SK-N-SH (cell line): ENCODE data around the gene CNEP1R1. TPM values are rescaled to one million over a fixed set of nuclear protein-coding genes. Genes with fewer than 3 reads are reported as not detected.

Experiments used
- CTCF ChIA-PET: fragments of 300-600, 350-600 bp; formaldehyde crosslinking; extraction: SDS; loops from one replicate; lab custom pipeline; 2021; lab: Yijun Ruan, JAX
- POLR2A ChIA-PET: fragments of 350-600 bp; sonication (Branson Sonifier 250); formaldehyde crosslinking; extraction: SDS; loops from one replicate; lab custom pipeline; 2020; ENCODE audit warnings: antibody characterized with exemption, inconsistent platforms; lab: Yijun Ruan, JAX
- DNase-seq: peaks from one replicate; pipeline ENCODE4 v3.0.0; 2012
- H2AFZ ChIP-seq: fragments of 200-600 bp; sonication (generic); 2 replicates; pipeline ENCODE4 v1.8.1; 2016; ENCODE audit warnings: antibody characterized with exemption, mild to moderate bottlenecking, low read depth
- H3F3A ChIP-seq: fragments of 200-600 bp; sonication (generic); replicated peaks from 2 replicates; pipeline ENCODE3; 2016; ENCODE audit warnings: antibody characterized with exemption, mild to moderate bottlenecking; ENCODE audit not compliant: insufficient read depth
- H3K27ac ChIP-seq, 2 experiments: fragments of 200-500 bp in 1 of 2; fragments of 200-600 bp in 1 of 2; sonication (Bioruptor generic) in 1 of 2; sonication (generic), shearing (Covaris generic) in 1 of 2; 2 replicates each; pipeline versions ENCODE4 v1.5.1 to v1.6.1; 2014 to 2016; ENCODE audit warnings: low read depth in 2 of 2, inconsistent platforms in 1 of 2, low read length in 1 of 2, mild to moderate bottlenecking in 1 of 2, mixed read lengths in 1 of 2
- H3K27me3 ChIP-seq: fragments of 200-600 bp; sonication (generic), shearing (Covaris generic); 2 replicates; pipeline ENCODE4 v1.6.1; 2016; ENCODE audit warnings: mixed run types; ENCODE audit not compliant: insufficient read depth
- H3K36me3 ChIP-seq, 2 experiments: fragments of 200-500 bp in 1 of 2; fragments of 200-600 bp in 1 of 2; sonication (Bioruptor generic) in 1 of 2; sonication (generic) in 1 of 2; replicated peaks in 1 of 2; 2 replicates each; pipeline versions ENCODE3 to v1.5.1; 2014 to 2016; ENCODE audit warnings: low read length in 1 of 2, mild to moderate bottlenecking in 1 of 2; ENCODE audit not compliant: insufficient read depth in 2 of 2, control insufficient read depth in 1 of 2
- H3K4me1 ChIP-seq, 2 experiments: fragments of 200-500 bp in 1 of 2; fragments of 200-600 bp in 1 of 2; sonication (Bioruptor generic) in 1 of 2; sonication (generic), shearing (Covaris generic) in 1 of 2; 2 replicates each; pipeline versions ENCODE4 v1.5.1 to v1.6.1; 2014 to 2016; ENCODE audit warnings: low read depth in 1 of 2, low read length in 1 of 2, mixed run types in 1 of 2; ENCODE audit not compliant: insufficient read depth in 2 of 2, control insufficient read depth in 1 of 2
- H3K4me2 ChIP-seq: fragments of 200-600 bp; sonication (generic), shearing (Covaris generic); 2 replicates; pipeline ENCODE4 v1.6.1; 2017; ENCODE audit warnings: mixed run types
- H3K4me3 ChIP-seq, 2 experiments: fragments of 200-500 bp in 1 of 2; fragments of 200-600 bp in 1 of 2; sonication (Bioruptor generic) in 1 of 2; sonication (generic), shearing (Covaris generic) in 1 of 2; 2 replicates each; pipeline versions ENCODE4 v1.5.1 to v1.8.1; 2014 to 2016; ENCODE audit warnings: low read depth in 2 of 2, inconsistent platforms in 1 of 2, low read length in 1 of 2, mild to moderate bottlenecking in 1 of 2, mixed read lengths in 1 of 2, moderate library complexity in 1 of 2
- H3K79me2 ChIP-seq: fragments of 200-600 bp; sonication (generic); 2 replicates; pipeline ENCODE4 v1.8.1; 2017; ENCODE audit warnings: mild to moderate bottlenecking; ENCODE audit not compliant: insufficient read depth
- H3K9ac ChIP-seq: fragments of 200-600 bp; sonication (generic); 2 replicates; pipeline ENCODE4 v1.6.1; 2017; ENCODE audit warnings: mixed run types
- H3K9me2 ChIP-seq: fragments of 200-600 bp; sonication (generic); 2 replicates; pipeline ENCODE4 v1.6.1; 2017; ENCODE audit warnings: mixed run types
- H3K9me3 ChIP-seq: fragments of 200-600 bp; sonication (generic); 2 replicates; pipeline ENCODE4 v1.6.1; 2017; ENCODE audit warnings: mixed run types, mild to moderate bottlenecking, moderate library complexity
- H4K20me1 ChIP-seq: fragments of 200-600 bp; sonication (generic); 2 replicates; pipeline ENCODE4 v1.6.1; 2017; ENCODE audit warnings: mild to moderate bottlenecking, mixed run types; ENCODE audit not compliant: insufficient read depth
- ELF1 ChIP-seq: IDR thresholded peaks from 2 replicates; pipeline ENCODE4 v1.4.0; 2012
- EP300 ChIP-seq, 2 experiments: IDR thresholded peaks; 2 replicates each; pipeline versions ENCODE4 v1.4.0 to v1.6.1; 2012; ENCODE audit warnings: borderline replicate concordance in 1 of 2, low read depth in 1 of 2, low read length in 1 of 2
- EZH2phosphoT487 ChIP-seq: fragments of 200-600 bp; sonication (generic); IDR thresholded peaks from 2 replicates; pipeline ENCODE4 v1.6.1; 2017; ENCODE audit warnings: low read depth, mixed run types, mild to moderate bottlenecking, antibody characterized with exemption, moderate library complexity, borderline replicate concordance
- FOXJ3 ChIP-seq: sonication (generic); formaldehyde crosslinking; IDR thresholded peaks from 2 replicates; pipeline ENCODE4 v1.5.1; 2020; ENCODE audit warnings: mild to moderate bottlenecking, missing genetic modification reagents
- FOXM1 ChIP-seq: IDR thresholded peaks from 2 replicates; pipeline ENCODE4 v1.4.0; 2012; ENCODE audit warnings: low read depth, mild to moderate bottlenecking
- GATA2 ChIP-seq: sonication (generic); formaldehyde crosslinking; IDR thresholded peaks from 2 replicates; pipeline ENCODE4 v1.5.0; 2020; ENCODE audit warnings: mild to moderate bottlenecking, missing genetic modification reagents
- MEF2A ChIP-seq: IDR thresholded peaks from 2 replicates; pipeline ENCODE4 v1.4.0; 2012; ENCODE audit warnings: low read depth, borderline replicate concordance
- NFIC ChIP-seq: IDR thresholded peaks from 2 replicates; pipeline ENCODE4 v1.4.0; 2012; ENCODE audit warnings: borderline replicate concordance
- NRF1 ChIP-seq: IDR thresholded peaks from 2 replicates; pipeline ENCODE4 v1.6.1; 2012; ENCODE audit warnings: low read depth, mild to moderate bottlenecking, low read length
- RXRA ChIP-seq: IDR thresholded peaks from 2 replicates; pipeline ENCODE4 v1.4.0; 2012; ENCODE audit warnings: low read depth, mild to moderate bottlenecking, borderline replicate concordance
- TAF1 ChIP-seq: IDR thresholded peaks from 2 replicates; pipeline ENCODE4 v1.6.1; 2012; ENCODE audit warnings: low read depth, mild to moderate bottlenecking, low read length, moderate library complexity, borderline replicate concordance
- YY1 ChIP-seq: IDR thresholded peaks from 2 replicates; pipeline ENCODE4 v1.4.0; 2012; ENCODE audit warnings: low read depth, mild to moderate bottlenecking
- WGBS: methylation state at CpG from one replicate; pipeline ENCODE4 v1.1.6; 2017; ENCODE audit warnings: low lambda C conversion rate; 5-methylcytosine and 5-hydroxymethylcytosine counted together
- polyA plus RNA-seq, 3 experiments: library from polyadenylated mRNA; depleted of rRNA; stranded (reverse); fragments of >200 nt; gene quantifications; 2 replicates each; pipeline ENCODE4 v1.2.3, GENCODE V29; 2012
- TF ChIP-seq, protein P1 (sequence below): fragments of 150-350 bp; IDR thresholded peaks from 2 replicates; pipeline ENCODE4 v1.6.1; 2016; ENCODE audit warnings: mild to moderate bottlenecking, low read depth, low read length
- TF ChIP-seq, protein P2 (sequence below): IDR thresholded peaks from 2 replicates; pipeline ENCODE4; 2012
- TF ChIP-seq, protein P3 (sequence below): IDR thresholded peaks from 2 replicates; pipeline ENCODE4 v1.4.0; 2012; ENCODE audit warnings: low read depth, borderline replicate concordance
- TF ChIP-seq, protein P4 (sequence below): fragments of 150-350 bp; IDR thresholded peaks from 2 replicates; pipeline ENCODE4 v1.6.1; 2017; ENCODE audit warnings: antibody characterized with exemption, low read length, low read depth, borderline replicate concordance
- TF ChIP-seq, protein P5 (sequence below): IDR thresholded peaks from 2 replicates; pipeline ENCODE4 v1.4.0; 2012; ENCODE audit warnings: low read depth
- TF ChIP-seq, protein P6 (sequence below): IDR thresholded peaks from 2 replicates; pipeline ENCODE4 v1.4.0; 2012; ENCODE audit warnings: low read depth, borderline replicate concordance

The CNEP1R1 gene
- polyA plus RNA-seq, 1 of the 3 experiments (the other 2 are of a cell fraction), result 19.2 TPM

DNA sequence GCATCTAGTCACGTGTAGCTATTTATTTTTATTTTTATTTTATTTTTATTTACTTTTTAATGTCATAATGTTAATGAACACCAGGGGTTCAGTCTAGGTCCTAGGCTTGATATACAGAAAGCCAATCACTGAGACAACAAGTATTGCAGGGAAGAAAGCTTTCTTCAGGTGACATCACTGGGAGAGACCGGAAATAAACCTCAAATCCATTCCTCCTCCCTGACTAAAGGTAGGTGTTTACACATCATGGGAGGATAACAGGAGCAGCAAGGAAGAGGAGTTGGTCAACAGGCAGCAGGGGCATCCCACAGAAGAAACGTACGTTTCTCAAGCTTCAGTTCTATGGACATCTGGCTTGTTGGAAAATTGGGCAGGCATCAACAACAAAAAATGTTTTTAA, 31.2 kb downstream of the CNEP1R1 start (continued):
- TF ChIP-seq ELF1, result no peak
- TF ChIP-seq RXRA, result no peak

DNA sequence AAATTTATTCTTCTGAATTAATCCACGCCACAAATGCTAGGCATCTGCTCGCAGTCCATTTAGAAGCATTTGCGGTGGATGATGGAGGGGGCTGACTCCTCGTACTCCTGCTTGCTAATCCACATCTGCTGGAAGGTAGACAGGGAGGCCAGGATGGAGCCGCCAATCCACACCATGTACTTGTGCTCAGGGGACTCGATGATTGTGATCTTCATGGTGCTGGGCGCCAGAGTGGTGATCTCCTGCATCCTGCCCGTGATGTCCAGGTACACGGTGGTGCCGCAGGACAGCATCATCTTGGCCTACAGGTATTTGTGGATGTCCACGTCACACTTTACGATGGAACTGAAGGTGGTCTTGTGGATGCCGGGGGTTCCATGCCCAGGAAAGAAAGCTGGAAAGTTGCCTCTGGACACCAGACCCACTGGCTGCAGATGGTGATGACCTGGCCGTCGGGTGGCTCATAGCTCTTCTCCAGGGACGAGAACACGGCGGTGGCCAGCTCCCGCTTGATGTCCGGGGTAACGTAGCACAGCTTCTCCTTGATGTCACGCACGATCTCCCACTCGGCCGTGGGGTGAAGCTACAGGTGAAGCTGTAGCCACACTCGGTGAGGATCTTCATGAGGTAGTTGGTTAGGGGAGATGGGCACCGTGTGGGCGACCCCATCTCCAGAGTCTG, 33.2 kb downstream of the CNEP1R1 start:
- Histone ChIP-seq H3K9me2 (no peaks in the 10 kb centered on the region), H3K4me2 (no peak overlapping the region), H3K9ac (no peak overlapping the region), H3K27me3 (no peaks in the 10 kb centered on the region), H4K20me1 (no peaks in the 10 kb centered on the region), H2AFZ (no peak overlapping the region), H3K79me2 (no peaks in the 10 kb centered on the region), H3F3A (no peaks in the 10 kb centered on the region), H3K27ac (no peak overlapping the region), H3K4me1 (no peaks in the 10 kb centered on the region), H3K4me3 (no peak overlapping the region), H3K36me3 (no peaks in the 10 kb centered on the region), H3K9me3 (no peaks in the 10 kb centered on the region)
- ChIA-PET CTCF (no interaction called here), POLR2A (no interaction called here)
- DNase-seq, result no peak
- TF ChIP-seq, protein P1, sequence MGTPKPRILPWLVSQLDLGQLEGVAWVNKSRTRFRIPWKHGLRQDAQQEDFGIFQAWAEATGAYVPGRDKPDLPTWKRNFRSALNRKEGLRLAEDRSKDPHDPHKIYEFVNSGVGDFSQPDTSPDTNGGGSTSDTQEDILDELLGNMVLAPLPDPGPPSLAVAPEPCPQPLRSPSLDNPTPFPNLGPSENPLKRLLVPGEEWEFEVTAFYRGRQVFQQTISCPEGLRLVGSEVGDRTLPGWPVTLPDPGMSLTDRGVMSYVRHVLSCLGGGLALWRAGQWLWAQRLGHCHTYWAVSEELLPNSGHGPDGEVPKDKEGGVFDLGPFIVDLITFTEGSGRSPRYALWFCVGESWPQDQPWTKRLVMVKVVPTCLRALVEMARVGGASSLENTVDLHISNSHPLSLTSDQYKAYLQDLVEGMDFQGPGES, result no peak
- TF ChIP-seq, protein P2, sequence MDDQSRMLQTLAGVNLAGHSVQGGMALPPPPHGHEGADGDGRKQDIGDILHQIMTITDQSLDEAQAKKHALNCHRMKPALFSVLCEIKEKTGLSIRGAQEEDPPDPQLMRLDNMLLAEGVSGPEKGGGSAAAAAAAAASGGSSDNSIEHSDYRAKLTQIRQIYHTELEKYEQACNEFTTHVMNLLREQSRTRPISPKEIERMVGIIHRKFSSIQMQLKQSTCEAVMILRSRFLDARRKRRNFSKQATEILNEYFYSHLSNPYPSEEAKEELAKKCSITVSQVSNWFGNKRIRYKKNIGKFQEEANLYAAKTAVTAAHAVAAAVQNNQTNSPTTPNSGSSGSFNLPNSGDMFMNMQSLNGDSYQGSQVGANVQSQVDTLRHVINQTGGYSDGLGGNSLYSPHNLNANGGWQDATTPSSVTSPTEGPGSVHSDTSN, result no peak
- no peak for TF ChIP-seq EP300 (IDR thresholded peaks at IDR 0.05; ENCODE audit: borderline replicate concordance in 1 of 2, low read depth in 1 of 2, low read length in 1 of 2)
- no peak for TF ChIP-seq NRF1
- no peak for TF ChIP-seq EZH2phosphoT487
- TF ChIP-seq FOXJ3, result no peak
- TF ChIP-seq RXRA, result no peak
- no peak for TF ChIP-seq YY1
- no peak for TF ChIP-seq MEF2A
- 70% methylated on average over 13 of the region's 28 CpGs for WGBS

DNA sequence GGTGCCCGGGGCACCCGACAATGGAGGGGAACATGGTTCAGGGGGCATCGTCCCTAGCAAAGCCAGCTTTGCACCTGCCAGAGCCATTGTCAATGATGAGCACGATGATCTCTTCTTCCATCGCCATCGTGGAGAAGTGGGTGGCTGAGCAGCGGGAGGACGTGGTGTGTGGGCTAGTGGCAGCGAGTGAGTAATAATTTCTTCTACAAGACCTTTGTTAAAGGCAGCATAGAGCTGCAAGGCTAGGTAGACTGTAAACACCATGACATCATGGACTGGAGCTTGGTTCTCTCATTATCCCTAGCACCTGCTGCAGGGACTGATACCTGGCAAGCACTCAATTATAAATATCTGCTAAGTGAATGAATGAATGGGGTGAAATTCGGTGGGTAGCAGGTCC, 34.1 kb downstream of the CNEP1R1 start:
- Histone ChIP-seq H2AFZ (no peak overlapping the region), H3K79me2 (no peaks in the 10 kb centered on the region), H3F3A (no peaks in the 10 kb centered on the region), H3K4me2 (no peak overlapping the region), H3K9me3 (no peaks in the 10 kb centered on the region), H3K27me3 (no peaks in the 10 kb centered on the region), H3K4me1 (no peaks in the 10 kb centered on the region), H3K4me3 (no peak overlapping the region), H3K27ac (no peak overlapping the region), H3K9me2 (no peaks in the 10 kb centered on the region), H4K20me1 (no peaks in the 10 kb centered on the region), H3K9ac (no peak overlapping the region), H3K36me3 (no peaks in the 10 kb centered on the region)
- CTCF ChIA-PET, result interaction anchor here (0.6 kb wide), 1 partner anchor 944 kb away, joined by 3 read pairs; no protein-coding TSS in a partner anchor
- POLR2A ChIA-PET, result no interaction called here
- DNase-seq, result no peak
- TF ChIP-seq TAF1 (no peak), FOXJ3 (no peak), FOXM1 (no peak), NFIC (no peak), GATA2 (no peak)
- TF ChIP-seq, protein P3, sequence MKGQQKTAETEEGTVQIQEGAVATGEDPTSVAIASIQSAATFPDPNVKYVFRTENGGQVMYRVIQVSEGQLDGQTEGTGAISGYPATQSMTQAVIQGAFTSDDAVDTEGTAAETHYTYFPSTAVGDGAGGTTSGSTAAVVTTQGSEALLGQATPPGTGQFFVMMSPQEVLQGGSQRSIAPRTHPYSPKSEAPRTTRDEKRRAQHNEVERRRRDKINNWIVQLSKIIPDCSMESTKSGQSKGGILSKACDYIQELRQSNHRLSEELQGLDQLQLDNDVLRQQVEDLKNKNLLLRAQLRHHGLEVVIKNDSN, result no peak
- TF ChIP-seq, protein P4, sequence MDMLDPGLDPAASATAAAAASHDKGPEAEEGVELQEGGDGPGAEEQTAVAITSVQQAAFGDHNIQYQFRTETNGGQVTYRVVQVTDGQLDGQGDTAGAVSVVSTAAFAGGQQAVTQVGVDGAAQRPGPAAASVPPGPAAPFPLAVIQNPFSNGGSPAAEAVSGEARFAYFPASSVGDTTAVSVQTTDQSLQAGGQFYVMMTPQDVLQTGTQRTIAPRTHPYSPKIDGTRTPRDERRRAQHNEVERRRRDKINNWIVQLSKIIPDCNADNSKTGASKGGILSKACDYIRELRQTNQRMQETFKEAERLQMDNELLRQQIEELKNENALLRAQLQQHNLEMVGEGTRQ, result no peak
- TF ChIP-seq, protein P5, sequence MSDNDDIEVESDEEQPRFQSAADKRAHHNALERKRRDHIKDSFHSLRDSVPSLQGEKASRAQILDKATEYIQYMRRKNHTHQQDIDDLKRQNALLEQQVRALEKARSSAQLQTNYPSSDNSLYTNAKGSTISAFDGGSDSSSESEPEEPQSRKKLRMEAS, result no peak
- TF ChIP-seq, protein P6, sequence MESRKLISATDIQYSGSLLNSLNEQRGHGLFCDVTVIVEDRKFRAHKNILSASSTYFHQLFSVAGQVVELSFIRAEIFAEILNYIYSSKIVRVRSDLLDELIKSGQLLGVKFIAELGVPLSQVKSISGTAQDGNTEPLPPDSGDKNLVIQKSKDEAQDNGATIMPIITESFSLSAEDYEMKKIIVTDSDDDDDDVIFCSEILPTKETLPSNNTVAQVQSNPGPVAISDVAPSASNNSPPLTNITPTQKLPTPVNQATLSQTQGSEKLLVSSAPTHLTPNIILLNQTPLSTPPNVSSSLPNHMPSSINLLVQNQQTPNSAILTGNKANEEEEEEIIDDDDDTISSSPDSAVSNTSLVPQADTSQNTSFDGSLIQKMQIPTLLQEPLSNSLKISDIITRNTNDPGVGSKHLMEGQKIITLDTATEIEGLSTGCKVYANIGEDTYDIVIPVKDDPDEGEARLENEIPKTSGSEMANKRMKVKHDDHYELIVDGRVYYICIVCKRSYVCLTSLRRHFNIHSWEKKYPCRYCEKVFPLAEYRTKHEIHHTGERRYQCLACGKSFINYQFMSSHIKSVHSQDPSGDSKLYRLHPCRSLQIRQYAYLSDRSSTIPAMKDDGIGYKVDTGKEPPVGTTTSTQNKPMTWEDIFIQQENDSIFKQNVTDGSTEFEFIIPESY, result no peak
- WGBS, result 56% methylated on average over 10 of the region's 10 CpGs
